AG09309 (cell line): Measurements from ENCODE around the gene CDK2AP2.

Experiments used
- DNase-seq: peaks from one replicate; pipeline ENCODE4 v3.0.0-alpha.2; 2010; ENCODE audit warnings: low read depth
- H3K4me3 ChIP-seq: 2 replicates; pipeline ENCODE4 v1.5.1; 2011; ENCODE audit warnings: mild to moderate bottlenecking, low read depth, low read length, moderate library complexity; ENCODE audit not compliant: control insufficient read depth
- CTCF ChIP-seq: IDR thresholded peaks from 2 replicates; pipeline ENCODE4 v1.5.1; 2011; ENCODE audit warnings: mild to moderate bottlenecking, low read depth, low read length, inconsistent platforms; ENCODE audit not compliant: insufficient read depth, control insufficient read depth; ENCODE audit errors: missing control alignments

CDK2AP2 gene

GRCh38 chr11:67470337-67471002, 37.5 kb downstream of the CDK2AP2 start:
- no peak for DNase-seq
- TF ChIP-seq CTCF: no peak
- H3K4me3 ChIP-seq: no peak overlapping the region

- DNase-seq: no peak
- H3K4me3 ChIP-seq: peak overlapping the region; percentile 87
- TF ChIP-seq CTCF: no peak
Measured at GRCh38 chr11:67469508-67469811, 38.5 kb downstream of the CDK2AP2 start.

- TF ChIP-seq CTCF: peak; percentile 43
- H3K4me3 ChIP-seq: peak within 1 kb of the TSS; percentile 87
- DNase-seq: peak; percentile 61
Measured at GRCh38 chr11:67468759-67469507, 39.0 kb downstream of the CDK2AP2 start, which contains the start of gene TMEM134. Gene TMEM134 (minus strand): TSS chr11:67469251. CDS start chr11:67469192, 59 bp downstream.

GRCh38 chr11:67468456-67468758, 39.6 kb downstream of the CDK2AP2 start:
- TF ChIP-seq CTCF: no peak
- H3K4me3 ChIP-seq: peak overlapping the region; percentile 87
- no peak for DNase-seq

- peak overlapping the region; percentile 87 for H3K4me3 ChIP-seq
- DNase-seq: no peak
- TF ChIP-seq CTCF: no peak
Measured at GRCh38 chr11:67468056-67468455, 39.9 kb downstream of the CDK2AP2 start.

GRCh38 chr11:67466962-67467771, 40.8 kb downstream of the CDK2AP2 start:
- TF ChIP-seq CTCF: no peak
- H3K4me3 ChIP-seq: no peak overlapping the region
- DNase-seq: no peak
